Measurements from ENCODE around the gene NDUFS7.
A peak's percentile ranks its signal among the peaks of the same experiment; 100 is the strongest.
"Not testable (repeated sequence)": the region's sequence is repeated elsewhere in the genome, so short reads cannot be mapped to it uniquely, and the experiment has no call there.

NDUFS7 gene

GRCh38 chr19:1418951-1419738 is 35.4 kb downstream of the NDUFS7 start:
- no peak for DNase-seq

- DNase-seq: not testable (repeated sequence)
Measured at GRCh38 chr19:1420085-1420484, 36.4 kb downstream of the NDUFS7 start.

- DNase-seq: peak in 1 of 2 experiments; percentile 30
Measured at GRCh38 chr19:1420590-1420989, 36.9 kb downstream of the NDUFS7 start.

GRCh38 chr19:1421218-1421957 is 37.7 kb downstream of the NDUFS7 start:
- DNase-seq: no peak

GRCh38 chr19:1421958-1422305 is 38.2 kb downstream of the NDUFS7 start:
- no peak for DNase-seq

- DNase-seq: peak in 1 of 2 experiments; percentile 38
Measured at GRCh38 chr19:1422360-1422759, 38.7 kb downstream of the NDUFS7 start.

GRCh38 chr19:1422943-1423342 is 39.2 kb downstream of the NDUFS7 start:
- DNase-seq: peak in 1 of 2 experiments; percentile 51

GRCh38 chr19:1423436-1424191 is 39.9 kb downstream of the NDUFS7 start:
- DNase-seq: peak in 1 of 2 experiments; percentile 41

- peak in 1 of 2 experiments; percentile 85 for DNase-seq
Measured at GRCh38 chr19:1424192-1424955, 40.7 kb downstream of the NDUFS7 start.

GRCh38 chr19:1425102-1425837 is 41.6 kb downstream of the NDUFS7 start:
- no peak for DNase-seq

GRCh38 chr19:1425902-1426301 is 42.2 kb downstream of the NDUFS7 start:
- DNase-seq: no peak

- DNase-seq: no peak
Measured at GRCh38 chr19:1426736-1427135, 43.0 kb downstream of the NDUFS7 start.

- DNase-seq: no peak
Measured at GRCh38 chr19:1427221-1427920, 43.7 kb downstream of the NDUFS7 start.

GRCh38 chr19:1428738-1429391 is 45.2 kb downstream of the NDUFS7 start:
- no peak for DNase-seq

GRCh38 chr19:1429750-1430149 is 46.0 kb downstream of the NDUFS7 start:
- no peak for DNase-seq

- no peak for DNase-seq
Measured at GRCh38 chr19:1430246-1430645, 46.5 kb downstream of the NDUFS7 start.

- DNase-seq: no peak
Measured at GRCh38 chr19:1431759-1432506, 48.2 kb downstream of the NDUFS7 start.

GRCh38 chr19:1432507-1432887 is 48.8 kb downstream of the NDUFS7 start:
- no peak for DNase-seq

GRCh38 chr19:1433119-1434039 is 49.7 kb downstream of the NDUFS7 start:
- no peak for DNase-seq
